ENCODE results near the gene ZNF43.
"Not testable (repeated sequence)": the region's sequence is repeated elsewhere in the genome, so short reads cannot be mapped to it uniquely, and the experiment has no call there.

GRCh38 chr19:21884786-21885185, 48.8 kb upstream of the ZNF43 start:
- not testable (repeated sequence) for TF ChIP-seq REST (IDR thresholded peaks at IDR 0.05; ENCODE audit: low read depth, low read length); PBX3 (IDR thresholded peaks at IDR 0.05); NRF1 (IDR thresholded peaks at IDR 0.05; ENCODE audit: low read depth, low read length); CTCF (IDR thresholded peaks at IDR 0.05); TAF1 (IDR thresholded peaks at IDR 0.05; ENCODE audit: borderline replicate concordance, low read depth, low read length); NFIC (IDR thresholded peaks at IDR 0.05; ENCODE audit: borderline replicate concordance); EP300 (IDR thresholded peaks at IDR 0.05; ENCODE audit: borderline replicate concordance in 1 of 2, low read depth in 1 of 2, low read length in 1 of 2); RFX5 (IDR thresholded peaks at IDR 0.05; ENCODE audit: low read length); TCF12 (IDR thresholded peaks at IDR 0.05); FOXM1 (IDR thresholded peaks at IDR 0.05; ENCODE audit: low read depth); FOSL2 (IDR thresholded peaks at IDR 0.05; ENCODE audit: borderline replicate concordance, low read depth); CHD2 (IDR thresholded peaks at IDR 0.05; ENCODE audit: low read length, partially characterized antibody); USF1 (IDR thresholded peaks at IDR 0.05; ENCODE audit: borderline replicate concordance, low read depth)
- TF ChIP-seq, protein P1, sequence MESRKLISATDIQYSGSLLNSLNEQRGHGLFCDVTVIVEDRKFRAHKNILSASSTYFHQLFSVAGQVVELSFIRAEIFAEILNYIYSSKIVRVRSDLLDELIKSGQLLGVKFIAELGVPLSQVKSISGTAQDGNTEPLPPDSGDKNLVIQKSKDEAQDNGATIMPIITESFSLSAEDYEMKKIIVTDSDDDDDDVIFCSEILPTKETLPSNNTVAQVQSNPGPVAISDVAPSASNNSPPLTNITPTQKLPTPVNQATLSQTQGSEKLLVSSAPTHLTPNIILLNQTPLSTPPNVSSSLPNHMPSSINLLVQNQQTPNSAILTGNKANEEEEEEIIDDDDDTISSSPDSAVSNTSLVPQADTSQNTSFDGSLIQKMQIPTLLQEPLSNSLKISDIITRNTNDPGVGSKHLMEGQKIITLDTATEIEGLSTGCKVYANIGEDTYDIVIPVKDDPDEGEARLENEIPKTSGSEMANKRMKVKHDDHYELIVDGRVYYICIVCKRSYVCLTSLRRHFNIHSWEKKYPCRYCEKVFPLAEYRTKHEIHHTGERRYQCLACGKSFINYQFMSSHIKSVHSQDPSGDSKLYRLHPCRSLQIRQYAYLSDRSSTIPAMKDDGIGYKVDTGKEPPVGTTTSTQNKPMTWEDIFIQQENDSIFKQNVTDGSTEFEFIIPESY (IDR thresholded peaks at IDR 0.05; ENCODE audit: borderline replicate concordance, low read depth), result not testable (repeated sequence)
